ENCODE measurements around the gene GPX6.

DNA sequence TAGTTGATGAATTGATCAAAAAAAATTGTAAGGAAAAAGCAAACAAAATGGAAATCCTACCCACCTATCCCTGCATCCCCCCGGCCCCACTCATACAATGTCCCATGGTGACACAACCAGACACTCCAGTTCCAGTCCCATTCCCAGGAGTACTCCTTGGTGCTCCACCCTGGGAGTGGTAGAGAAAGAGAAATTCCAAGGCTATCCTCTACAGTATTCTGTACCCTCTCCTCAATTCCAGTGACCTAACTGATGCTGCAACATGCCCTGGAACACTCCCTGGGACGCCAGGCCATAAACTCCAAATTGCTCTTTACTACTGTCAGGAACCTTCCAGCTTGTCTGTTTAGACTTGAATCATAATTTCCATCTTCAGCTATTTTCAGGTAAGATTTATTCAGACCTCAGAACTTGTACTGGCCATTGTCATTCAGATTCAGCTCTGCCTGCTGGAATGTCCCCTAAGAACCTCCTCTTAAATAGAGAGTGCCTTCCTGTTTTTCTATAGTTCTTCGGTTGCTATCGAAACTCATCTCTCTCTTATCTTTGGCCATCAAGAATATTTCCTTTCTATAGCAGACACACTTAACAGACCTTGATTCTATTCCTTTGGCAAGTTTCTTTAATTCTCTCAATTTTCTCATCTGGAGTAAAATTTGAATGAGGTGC, 8.7 kb downstream of the GPX6 start:
- TF ChIP-seq, protein P1, sequence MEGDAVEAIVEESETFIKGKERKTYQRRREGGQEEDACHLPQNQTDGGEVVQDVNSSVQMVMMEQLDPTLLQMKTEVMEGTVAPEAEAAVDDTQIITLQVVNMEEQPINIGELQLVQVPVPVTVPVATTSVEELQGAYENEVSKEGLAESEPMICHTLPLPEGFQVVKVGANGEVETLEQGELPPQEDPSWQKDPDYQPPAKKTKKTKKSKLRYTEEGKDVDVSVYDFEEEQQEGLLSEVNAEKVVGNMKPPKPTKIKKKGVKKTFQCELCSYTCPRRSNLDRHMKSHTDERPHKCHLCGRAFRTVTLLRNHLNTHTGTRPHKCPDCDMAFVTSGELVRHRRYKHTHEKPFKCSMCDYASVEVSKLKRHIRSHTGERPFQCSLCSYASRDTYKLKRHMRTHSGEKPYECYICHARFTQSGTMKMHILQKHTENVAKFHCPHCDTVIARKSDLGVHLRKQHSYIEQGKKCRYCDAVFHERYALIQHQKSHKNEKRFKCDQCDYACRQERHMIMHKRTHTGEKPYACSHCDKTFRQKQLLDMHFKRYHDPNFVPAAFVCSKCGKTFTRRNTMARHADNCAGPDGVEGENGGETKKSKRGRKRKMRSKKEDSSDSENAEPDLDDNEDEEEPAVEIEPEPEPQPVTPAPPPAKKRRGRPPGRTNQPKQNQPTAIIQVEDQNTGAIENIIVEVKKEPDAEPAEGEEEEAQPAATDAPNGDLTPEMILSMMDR (IDR thresholded peaks at IDR 0.05) = no peak
- no peak for TF ChIP-seq POLR2A (IDR thresholded peaks at IDR 0.05)

All from thyroid gland (tissue), 4 donors.